Measurements from ENCODE around the gene SLC10A7. TPM values are rescaled to one million over a fixed set of nuclear protein-coding genes. Genes with fewer than 3 reads are reported as not detected.
A peak's percentile ranks its signal among the peaks of the same experiment; 100 is the strongest.

SLC10A7 gene
- total RNA-seq, 1 donor, result 20.3 TPM

- TF ChIP-seq CTCF (IDR thresholded peaks at IDR 0.05; ENCODE audit: insufficient read depth, low read depth, low read length), result no peak
Measured at GRCh38 chr4:146506272-146506671, 15.5 kb downstream of the SLC10A7 start.

GRCh38 chr4:146500216-146500615 lies 21.5 kb downstream of the SLC10A7 start:
- no peak for DNase-seq (ENCODE audit: low read depth)
- no peak overlapping the region for H3K4me3 ChIP-seq (ENCODE audit: low read depth, low read length)
- no peak for TF ChIP-seq CTCF (IDR thresholded peaks at IDR 0.05; ENCODE audit: insufficient read depth, low read depth, low read length)

More at GRCh38 chr4:146506272-146506671, 15.5 kb downstream of the SLC10A7 start:
- no peak for DNase-seq (ENCODE audit: low read depth)
- no peak overlapping the region for H3K4me3 ChIP-seq (ENCODE audit: low read depth, low read length)

GRCh38 chr4:146498291-146498690 lies 23.4 kb downstream of the SLC10A7 start:
- no peak overlapping the region for H3K4me3 ChIP-seq (ENCODE audit: low read depth, low read length)
- no peak for DNase-seq (ENCODE audit: low read depth)
- TF ChIP-seq CTCF (IDR thresholded peaks at IDR 0.05; ENCODE audit: insufficient read depth, low read depth, low read length), result no peak

GRCh38 chr4:146495269-146495668 lies 26.5 kb downstream of the SLC10A7 start:
- no peak overlapping the region for H3K4me3 ChIP-seq (ENCODE audit: low read depth, low read length)
- peak; percentile 56 for DNase-seq (ENCODE audit: low read depth)
- TF ChIP-seq CTCF (IDR thresholded peaks at IDR 0.05; ENCODE audit: insufficient read depth, low read depth, low read length), result no peak

GRCh38 chr4:146494143-146494542 lies 27.6 kb downstream of the SLC10A7 start:
- TF ChIP-seq CTCF (IDR thresholded peaks at IDR 0.05; ENCODE audit: insufficient read depth, low read depth, low read length), result no peak
- DNase-seq (ENCODE audit: low read depth), result no peak
- H3K4me3 ChIP-seq (ENCODE audit: low read depth, low read length), result no peak overlapping the region

- H3K4me3 ChIP-seq (ENCODE audit: low read depth, low read length), result no peak overlapping the region
- no peak for DNase-seq (ENCODE audit: low read depth)
- TF ChIP-seq CTCF (IDR thresholded peaks at IDR 0.05; ENCODE audit: insufficient read depth, low read depth, low read length), result no peak
Measured at GRCh38 chr4:146490106-146490505, 31.6 kb downstream of the SLC10A7 start.

- DNase-seq (ENCODE audit: low read depth), result no peak
- H3K4me3 ChIP-seq (ENCODE audit: low read depth, low read length), result no peak overlapping the region
- TF ChIP-seq CTCF (IDR thresholded peaks at IDR 0.05; ENCODE audit: insufficient read depth, low read depth, low read length), result no peak
Measured at GRCh38 chr4:146488495-146489174, 33.1 kb downstream of the SLC10A7 start.
